ENCODE results near the gene LHFPL6. TPM values are rescaled to one million over a fixed set of nuclear protein-coding genes. Genes with fewer than 3 reads are reported as not detected.

Gene LHFPL6
- total RNA-seq, 1 experiment from 2014 or later, result 76.3 TPM

DNA sequence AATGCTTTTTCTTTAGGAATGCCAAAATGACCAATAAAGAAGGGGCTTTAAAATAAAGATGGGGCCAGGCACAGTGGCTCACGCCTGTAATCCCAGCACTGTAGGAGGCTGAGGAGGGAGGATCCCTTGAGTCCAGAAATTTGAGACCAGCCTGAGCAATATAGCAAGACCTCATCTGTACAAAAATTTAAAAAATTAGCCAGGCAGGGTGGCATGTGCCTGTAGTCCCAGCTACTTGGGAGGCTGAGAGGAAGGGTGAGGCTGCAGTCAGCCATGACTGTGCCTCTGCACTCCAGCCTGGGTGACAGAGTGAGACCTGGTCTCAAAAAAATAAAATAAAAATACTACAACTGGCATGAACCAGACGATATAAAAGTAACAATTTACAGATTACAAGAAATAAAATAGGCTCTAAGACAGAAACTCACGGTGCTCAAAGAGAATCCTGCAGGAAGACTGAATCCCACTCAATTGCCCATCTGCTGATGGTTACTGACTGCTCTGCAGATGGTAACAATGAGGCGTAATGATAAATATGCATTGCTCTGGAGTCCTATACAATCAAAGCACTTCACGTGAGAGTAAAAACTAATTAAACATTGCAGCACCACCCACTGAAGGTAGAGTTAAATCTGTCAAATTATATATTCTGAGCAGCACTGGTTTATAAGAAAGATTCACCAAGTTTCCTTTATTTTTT lies 93.2 kb downstream of the LHFPL6 start:
- no peak overlapping the region for H3K27ac ChIP-seq
- no peaks in the 10 kb centered on the region for H3K27me3 ChIP-seq (replicated peaks)
- H3K36me3 ChIP-seq, result no peaks in the 10 kb centered on the region; the same call in 1 of the 2 replicates
- no peaks in the 10 kb centered on the region; the same call in 1 of the 2 replicates for H3K9me3 ChIP-seq (replicated peaks)
- no peak overlapping the region for H3K4me3 ChIP-seq
- peaks cover 19% of the 10 kb centered on the region for H3K4me1 ChIP-seq (replicated peaks)
- no peak for DNase-seq (ENCODE audit: low read depth in 1 of 2, low spot score in 2 of 2)

- Histone ChIP-seq H3K9me3 (replicated peaks) (no peaks in the 10 kb centered on the region; the same call in 1 of the 2 replicates), H3K4me3 (no peak overlapping the region), H3K4me1 (replicated peaks) (peaks cover 22% of the 10 kb centered on the region), H3K27me3 (replicated peaks) (no peaks in the 10 kb centered on the region), H3K36me3 (no peaks in the 10 kb centered on the region; the same call in 1 of the 2 replicates), H3K27ac (peak overlapping the region; percentile 62)
- DNase-seq (ENCODE audit: low read depth in 1 of 2, low spot score in 2 of 2), result peak; percentile 79 to 80
These were observed 96.2 kb downstream of the LHFPL6 start for GRCh38 chr13:39506559-39507390.

DNA sequence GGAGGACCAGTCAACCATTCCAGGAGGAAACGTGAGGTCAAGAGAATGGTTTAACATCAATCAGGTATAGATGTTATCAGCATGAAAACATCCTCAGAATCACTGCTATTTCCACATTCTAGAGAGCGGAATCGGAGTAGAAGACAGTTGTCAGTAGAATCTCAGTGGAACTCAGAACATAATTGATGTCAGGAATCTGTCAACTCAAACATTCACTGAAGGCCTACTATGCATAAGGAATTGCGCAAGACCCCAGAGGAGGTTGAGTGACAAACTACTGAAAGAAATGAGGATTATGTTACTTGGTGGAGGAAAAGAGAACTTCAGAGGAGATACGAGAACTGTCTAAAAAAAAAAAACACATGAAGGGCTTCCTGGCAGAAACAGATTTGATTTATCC lies 97.8 kb downstream of the LHFPL6 start:
- H3K4me1 ChIP-seq (replicated peaks), result peaks cover 22% of the 10 kb centered on the region
- H3K36me3 ChIP-seq, result no peaks in the 10 kb centered on the region; the same call in 1 of the 2 replicates
- 0 out of 2 replicates have a peak overlapping the region, but pooled peaks have one; percentile 5 for H3K27ac ChIP-seq
- no peaks in the 10 kb centered on the region; the same call in 1 of the 2 replicates for H3K9me3 ChIP-seq (replicated peaks)
- no peak for DNase-seq (ENCODE audit: low read depth in 1 of 2, low spot score in 2 of 2)
- no peaks in the 10 kb centered on the region for H3K27me3 ChIP-seq (replicated peaks)
- no peak overlapping the region for H3K4me3 ChIP-seq

DNA sequence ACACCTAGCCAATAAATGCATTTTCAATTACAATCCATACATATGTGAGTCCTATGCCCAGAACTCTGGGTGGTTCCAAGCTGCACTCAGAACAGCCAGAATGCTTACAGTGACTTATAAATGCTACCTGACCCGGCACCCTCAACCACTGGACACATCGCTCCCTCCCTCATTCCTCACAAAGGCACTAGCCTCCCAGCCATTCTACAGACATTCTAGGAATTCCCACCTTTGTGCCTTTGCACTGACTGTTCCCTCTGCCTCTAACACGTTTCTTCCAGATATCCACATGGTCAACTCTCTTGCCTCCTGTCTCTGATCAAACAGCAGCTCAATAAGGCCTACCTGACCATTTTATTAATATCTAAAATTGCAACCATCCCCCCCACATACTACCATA lies 99.9 kb downstream of the LHFPL6 start:
- Histone ChIP-seq H3K9me3 (replicated peaks) (no peaks in the 10 kb centered on the region), H3K4me1 (replicated peaks) (peaks cover 22% of the 10 kb centered on the region), H3K4me3 (no peak overlapping the region), H3K27ac (no peak overlapping the region), H3K36me3 (no peaks in the 10 kb centered on the region; the same call in 1 of the 2 replicates), H3K27me3 (replicated peaks) (no peaks in the 10 kb centered on the region)
- no peak for DNase-seq (ENCODE audit: low read depth in 1 of 2, low spot score in 2 of 2)

GRCh38 chr13:39501702-39502324 lies 101.2 kb downstream of the LHFPL6 start:
- Histone ChIP-seq H3K36me3 (no peaks in the 10 kb centered on the region; the same call in 1 of the 2 replicates), H3K9me3 (replicated peaks) (no peaks in the 10 kb centered on the region), H3K4me3 (no peak overlapping the region), H3K27ac (no peak overlapping the region), H3K27me3 (replicated peaks) (no peaks in the 10 kb centered on the region), H3K4me1 (replicated peaks) (peaks cover 15% of the 10 kb centered on the region)
- no peak for DNase-seq (ENCODE audit: low read depth in 1 of 2, low spot score in 2 of 2)

DNA sequence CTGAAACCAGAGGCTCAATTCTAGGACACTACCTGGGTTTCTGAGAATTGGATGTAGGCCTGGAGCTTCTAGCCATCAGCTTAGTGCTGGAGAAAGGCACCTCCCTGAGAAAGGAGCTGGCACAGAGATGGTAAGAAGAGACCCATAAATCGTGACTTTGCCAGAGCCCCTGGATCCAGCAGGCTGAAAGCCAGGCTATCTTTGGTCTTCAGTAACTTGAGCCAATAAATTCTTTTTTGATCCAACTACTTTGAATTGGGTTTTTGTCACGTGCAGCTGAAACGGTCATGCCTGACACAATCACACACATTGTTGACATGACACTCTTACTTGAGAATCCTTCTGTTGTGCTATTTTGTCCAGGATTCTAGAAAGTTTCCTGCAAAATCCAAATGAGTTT lies 103.4 kb downstream of the LHFPL6 start:
- no peak for DNase-seq (ENCODE audit: low read depth in 1 of 2, low spot score in 2 of 2)
- Histone ChIP-seq H3K27ac (no peak overlapping the region), H3K4me1 (replicated peaks) (peaks cover 3% of the 10 kb centered on the region; the same call in 1 of the 2 replicates), H3K36me3 (no peaks in the 10 kb centered on the region), H3K4me3 (no peak overlapping the region), H3K9me3 (replicated peaks) (no peaks in the 10 kb centered on the region), H3K27me3 (replicated peaks) (no peaks in the 10 kb centered on the region)

DNA sequence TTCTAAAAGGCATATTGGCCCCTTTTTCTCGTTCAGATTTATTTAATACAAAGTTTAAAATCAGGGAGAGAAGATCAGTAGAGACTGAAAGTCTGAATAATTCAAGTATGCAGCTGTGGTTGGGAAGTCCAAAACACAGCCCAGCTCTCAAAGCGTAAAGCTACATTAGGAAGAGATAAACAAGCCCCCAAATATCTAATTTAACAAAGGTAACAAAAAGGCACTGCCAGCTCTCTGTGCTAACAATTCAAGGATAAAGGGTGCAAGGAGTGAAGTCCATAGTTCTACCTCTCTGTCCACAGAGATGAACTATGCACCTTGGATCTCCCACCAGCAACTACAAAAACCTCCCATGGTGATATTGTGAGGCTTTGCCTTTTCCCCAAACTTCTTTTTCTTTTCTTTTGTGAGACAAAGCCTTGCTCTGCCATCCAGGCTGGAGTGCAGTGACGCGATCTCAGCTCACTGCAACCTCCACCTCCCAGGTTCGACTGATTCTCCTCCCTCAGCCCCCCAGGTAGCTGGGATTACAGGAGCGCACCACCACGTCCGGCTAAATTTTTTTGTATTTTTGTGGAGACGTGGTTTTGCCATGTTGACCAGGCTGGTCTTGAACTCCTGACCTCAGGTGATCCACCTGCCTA lies 104.4 kb downstream of the LHFPL6 start:
- Histone ChIP-seq H3K4me1 (replicated peaks) (no peaks in the 10 kb centered on the region; the same call in 1 of the 2 replicates), H3K27me3 (replicated peaks) (no peaks in the 10 kb centered on the region), H3K36me3 (no peaks in the 10 kb centered on the region), H3K27ac (no peak overlapping the region), H3K4me3 (no peak overlapping the region), H3K9me3 (replicated peaks) (no peaks in the 10 kb centered on the region)
- no peak for DNase-seq (ENCODE audit: low read depth in 1 of 2, low spot score in 2 of 2)

DNA sequence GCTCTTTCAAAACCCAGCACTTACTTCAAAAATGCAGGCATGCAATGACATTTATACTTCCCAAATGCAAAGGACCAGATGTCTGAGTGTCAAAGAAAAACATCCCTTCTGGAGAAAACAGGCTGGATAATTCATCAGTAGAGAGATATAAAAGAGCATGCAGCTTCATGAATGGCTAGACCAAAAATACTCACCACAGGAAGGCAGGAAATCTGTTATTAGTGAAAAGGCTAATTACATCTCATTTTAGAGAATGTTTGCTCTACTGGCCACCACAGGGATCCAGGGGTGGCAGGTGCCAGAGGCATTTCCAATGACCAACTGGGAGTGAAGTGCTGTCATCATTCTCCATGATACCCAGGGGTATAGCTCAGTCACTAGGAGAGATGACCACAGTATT lies 106.5 kb downstream of the LHFPL6 start:
- Histone ChIP-seq H3K4me3 (no peak overlapping the region), H3K27me3 (replicated peaks) (no peaks in the 10 kb centered on the region), H3K9me3 (replicated peaks) (no peaks in the 10 kb centered on the region), H3K27ac (no peak overlapping the region), H3K4me1 (replicated peaks) (no peaks in the 10 kb centered on the region), H3K36me3 (no peaks in the 10 kb centered on the region)
- no peak for DNase-seq (ENCODE audit: low read depth in 1 of 2, low spot score in 2 of 2)

- no peaks in the 10 kb centered on the region for H3K27me3 ChIP-seq (replicated peaks)
- no peak overlapping the region for H3K27ac ChIP-seq
- H3K9me3 ChIP-seq (replicated peaks), result no peaks in the 10 kb centered on the region
- no peak for DNase-seq (ENCODE audit: low read depth in 1 of 2, low spot score in 2 of 2)
- H3K4me1 ChIP-seq (replicated peaks), result peaks cover 13% of the 10 kb centered on the region
- H3K36me3 ChIP-seq, result no peaks in the 10 kb centered on the region
- H3K4me3 ChIP-seq, result no peak overlapping the region
These were observed 108.4 kb downstream of the LHFPL6 start for GRCh38 chr13:39494633-39495032.

GRCh38 chr13:39494006-39494405 lies 109.0 kb downstream of the LHFPL6 start:
- H3K27me3 ChIP-seq (replicated peaks), result no peaks in the 10 kb centered on the region
- no peak for DNase-seq (ENCODE audit: low read depth in 1 of 2, low spot score in 2 of 2)
- no peaks in the 10 kb centered on the region for H3K9me3 ChIP-seq (replicated peaks)
- H3K4me3 ChIP-seq, result no peak overlapping the region
- H3K27ac ChIP-seq, result no peak overlapping the region
- H3K36me3 ChIP-seq, result peaks cover under 1% of the 10 kb centered on the region; the same call in 1 of the 2 replicates
- peaks cover 14% of the 10 kb centered on the region for H3K4me1 ChIP-seq (replicated peaks)

DNA sequence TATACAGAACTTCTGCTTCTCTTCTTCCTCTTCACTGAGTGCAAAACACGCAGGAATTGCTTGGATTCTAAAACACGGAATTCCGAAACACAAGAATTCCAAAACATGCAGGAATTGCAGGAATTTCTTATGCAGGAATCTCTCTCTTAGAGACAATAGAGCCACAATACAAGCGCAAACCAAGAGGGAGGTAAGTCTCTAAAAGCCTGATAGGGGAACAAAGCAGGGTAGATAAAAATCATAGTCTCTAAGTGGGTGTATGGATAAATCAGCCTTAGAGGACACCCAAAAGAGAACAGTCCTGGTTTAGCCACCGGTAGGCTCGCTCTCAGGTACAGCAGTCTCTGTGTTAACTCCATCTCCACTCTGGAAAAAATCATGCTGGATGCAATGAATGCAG lies 112.9 kb downstream of the LHFPL6 start:
- Histone ChIP-seq H3K27ac (peak overlapping the region; percentile 11; the same call in 1 of the 2 replicates), H3K27me3 (replicated peaks) (no peaks in the 10 kb centered on the region), H3K9me3 (replicated peaks) (no peaks in the 10 kb centered on the region), H3K4me1 (replicated peaks) (peaks cover 28% of the 10 kb centered on the region), H3K4me3 (no peak overlapping the region), H3K36me3 (peaks cover 7% of the 10 kb centered on the region; the same call in 1 of the 2 replicates)
- peak in 1 of 2 experiments; percentile 6 for DNase-seq (ENCODE audit: low read depth in 1 of 2, low spot score in 2 of 2)

DNA sequence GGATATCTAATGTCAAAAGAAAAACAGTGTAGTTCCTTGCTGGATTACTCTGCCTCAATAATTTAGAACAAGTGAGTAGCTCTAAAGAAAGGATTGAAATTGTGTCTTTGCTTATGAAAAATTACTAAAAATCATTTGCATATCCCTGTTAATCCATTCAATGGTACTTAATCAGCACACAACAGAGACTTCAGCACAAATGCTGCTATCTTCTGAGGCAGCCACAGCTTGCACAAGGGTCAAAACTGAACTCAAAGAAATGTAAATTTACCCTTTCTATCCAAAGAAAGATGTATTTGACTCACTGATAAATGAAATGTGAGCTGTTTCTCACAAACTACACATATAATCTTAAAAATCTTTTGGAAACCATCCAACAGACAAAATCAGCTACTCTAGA lies 116.2 kb downstream of the LHFPL6 start:
- Histone ChIP-seq H3K9me3 (replicated peaks) (no peaks in the 10 kb centered on the region), H3K36me3 (peaks cover 7% of the 10 kb centered on the region; the same call in 1 of the 2 replicates), H3K27me3 (replicated peaks) (no peaks in the 10 kb centered on the region), H3K27ac (no peak overlapping the region), H3K4me1 (replicated peaks) (peaks cover 50% of the 10 kb centered on the region), H3K4me3 (no peak overlapping the region)
- DNase-seq (ENCODE audit: low read depth in 1 of 2, low spot score in 2 of 2), result no peak

GRCh38 chr13:39485314-39485700 lies 117.7 kb downstream of the LHFPL6 start:
- DNase-seq (ENCODE audit: low read depth in 1 of 2, low spot score in 2 of 2), result no peak
- Histone ChIP-seq H3K4me1 (replicated peaks) (peaks cover 44% of the 10 kb centered on the region), H3K9me3 (replicated peaks) (no peaks in the 10 kb centered on the region), H3K36me3 (peaks cover 7% of the 10 kb centered on the region; the same call in 1 of the 2 replicates), H3K27me3 (replicated peaks) (no peaks in the 10 kb centered on the region), H3K27ac (peak overlapping the region; percentile 25; the same call in 1 of the 2 replicates), H3K4me3 (no peak overlapping the region)

Measured in SJSA1 (cell line).